SU-DHL-6 (cell line): Measurements from ENCODE around the gene PAPOLB.

Experiments used
- CTCF ChIP-seq: fragments of 200-600 bp; sonication (generic); IDR thresholded peaks from one replicate; pipeline ENCODE4 v1.5.1; 2017; ENCODE audit warnings: antibody characterized with exemption, mild to moderate bottlenecking, low read length, moderate library complexity; ENCODE audit not compliant: insufficient read depth, poor library complexity, severe bottlenecking
- EZH2phosphoT487 ChIP-seq: fragments of 200-600 bp; sonication (generic), shearing (Covaris generic); conservative IDR thresholded peaks from 2 replicates; pipeline ENCODE4 v1.6.1; 2018; ENCODE audit warnings: mild to moderate bottlenecking, antibody characterized with exemption, low read length, moderate library complexity, mixed read lengths

DNA sequence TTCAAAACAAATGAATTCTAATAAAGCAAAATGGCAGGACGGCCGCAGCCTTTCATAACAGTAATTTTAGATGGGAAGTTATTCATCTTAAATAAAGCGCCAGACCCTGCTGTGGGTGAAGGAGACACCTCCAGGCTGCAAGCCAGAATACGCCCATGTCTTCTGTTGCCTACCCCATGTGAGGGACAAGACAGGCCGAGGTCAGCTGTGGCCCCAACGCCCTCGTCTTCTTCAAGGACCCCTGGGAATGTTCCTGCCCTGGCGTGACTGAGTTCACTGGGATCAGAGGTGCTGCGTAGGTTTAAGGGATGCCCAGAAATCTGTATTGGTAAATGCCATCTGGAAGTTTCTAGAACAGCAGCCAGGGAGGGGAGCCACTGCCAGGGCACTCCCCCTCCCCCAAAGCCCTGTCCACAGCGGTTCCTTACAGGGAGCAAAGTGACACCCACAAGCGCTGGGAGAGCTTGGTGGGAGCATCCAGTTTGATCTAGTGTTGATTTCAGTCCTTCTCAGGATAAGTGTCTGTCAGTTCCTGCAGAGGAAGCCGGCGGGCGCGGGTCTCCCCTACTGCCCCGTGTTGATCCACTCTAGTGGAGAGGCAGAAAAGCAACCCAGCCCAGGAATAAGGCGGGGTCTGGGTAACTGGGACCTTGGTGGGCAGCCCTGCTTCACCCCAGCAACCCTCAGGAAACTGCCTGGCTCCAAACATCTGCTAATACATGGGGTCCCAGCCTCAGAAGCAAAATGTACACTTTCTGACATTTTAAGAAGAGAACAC lies 20.6 kb downstream of the PAPOLB start:
- TF ChIP-seq CTCF, result no peak
- no peak for TF ChIP-seq EZH2phosphoT487
